ENCODE results near the gene PLAC1.
A peak's percentile ranks its signal among the peaks of the same experiment; 100 is the strongest.

PLAC1 gene

GRCh38 chrX:134543288-134543687 lies 115.0 kb downstream of the PLAC1 start:
- DNase-seq (ENCODE audit: low spot score) = no peak

- peak; percentile 59 for DNase-seq (ENCODE audit: low spot score)
Observed at GRCh38 chrX:134542485-134542884, 115.8 kb downstream of the PLAC1 start.

GRCh38 chrX:134541906-134542305 lies 116.4 kb downstream of the PLAC1 start:
- DNase-seq (ENCODE audit: low spot score) = peak; percentile 32

- DNase-seq (ENCODE audit: low spot score) = no peak
Observed at GRCh38 chrX:134538316-134538715, 120.0 kb downstream of the PLAC1 start.

- peak; percentile 89 for DNase-seq (ENCODE audit: low spot score)
Observed at GRCh38 chrX:134537179-134537955, 120.9 kb downstream of the PLAC1 start.

GRCh38 chrX:134533952-134534351 lies 124.3 kb downstream of the PLAC1 start:
- DNase-seq (ENCODE audit: low spot score) = no peak

GRCh38 chrX:134533352-134533751 lies 124.9 kb downstream of the PLAC1 start:
- no peak for DNase-seq (ENCODE audit: low spot score)

GRCh38 chrX:134530845-134531244 lies 127.4 kb downstream of the PLAC1 start:
- no peak for DNase-seq (ENCODE audit: low spot score)

- DNase-seq (ENCODE audit: low spot score) = no peak
Observed at GRCh38 chrX:134529481-134529880, 128.8 kb downstream of the PLAC1 start.

- no peak for DNase-seq (ENCODE audit: low spot score)
Observed at GRCh38 chrX:134528960-134529359, 129.3 kb downstream of the PLAC1 start.

- no peak for DNase-seq (ENCODE audit: low spot score)
Observed at GRCh38 chrX:134526399-134526798, 131.9 kb downstream of the PLAC1 start.

GRCh38 chrX:134525086-134525792 lies 133.0 kb downstream of the PLAC1 start:
- DNase-seq (ENCODE audit: low spot score) = no peak

GRCh38 chrX:134524181-134524580 lies 134.1 kb downstream of the PLAC1 start:
- DNase-seq (ENCODE audit: low spot score) = no peak

GRCh38 chrX:134520860-134521390 lies 137.3 kb downstream of the PLAC1 start:
- DNase-seq (ENCODE audit: low spot score) = peak; percentile 70

Measured in kidney tubule cell (primary cell).